ENCODE measurements around the gene PRKN.

GRCh38 chr6:162777091-162777490 lies 49.5 kb upstream of the PRKN start:
- TF ChIP-seq, protein P1, sequence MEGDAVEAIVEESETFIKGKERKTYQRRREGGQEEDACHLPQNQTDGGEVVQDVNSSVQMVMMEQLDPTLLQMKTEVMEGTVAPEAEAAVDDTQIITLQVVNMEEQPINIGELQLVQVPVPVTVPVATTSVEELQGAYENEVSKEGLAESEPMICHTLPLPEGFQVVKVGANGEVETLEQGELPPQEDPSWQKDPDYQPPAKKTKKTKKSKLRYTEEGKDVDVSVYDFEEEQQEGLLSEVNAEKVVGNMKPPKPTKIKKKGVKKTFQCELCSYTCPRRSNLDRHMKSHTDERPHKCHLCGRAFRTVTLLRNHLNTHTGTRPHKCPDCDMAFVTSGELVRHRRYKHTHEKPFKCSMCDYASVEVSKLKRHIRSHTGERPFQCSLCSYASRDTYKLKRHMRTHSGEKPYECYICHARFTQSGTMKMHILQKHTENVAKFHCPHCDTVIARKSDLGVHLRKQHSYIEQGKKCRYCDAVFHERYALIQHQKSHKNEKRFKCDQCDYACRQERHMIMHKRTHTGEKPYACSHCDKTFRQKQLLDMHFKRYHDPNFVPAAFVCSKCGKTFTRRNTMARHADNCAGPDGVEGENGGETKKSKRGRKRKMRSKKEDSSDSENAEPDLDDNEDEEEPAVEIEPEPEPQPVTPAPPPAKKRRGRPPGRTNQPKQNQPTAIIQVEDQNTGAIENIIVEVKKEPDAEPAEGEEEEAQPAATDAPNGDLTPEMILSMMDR (IDR thresholded peaks at IDR 0.05) = no peak
- no peak for TF ChIP-seq POLR2A (IDR thresholded peaks at IDR 0.05)
